H1 (cell line): ENCODE results near the gene PLXNA4. TPM values are rescaled to one million over a fixed set of nuclear protein-coding genes. Genes with fewer than 3 reads are reported as not detected.
"Not testable (repeated sequence)": the region's sequence is repeated elsewhere in the genome, so short reads cannot be mapped to it uniquely, and the experiment has no call there.

Experiments
- CTCF ChIA-PET: fragments of 300-600 bp; sonication (Branson Sonifier 250); formaldehyde crosslinking; loops from one replicate; lab custom pipeline; 2021; ENCODE audit not compliant: partially characterized antibody; lab: Charles Lee
- POLR2A ChIA-PET: fragments of 300-600 bp; sonication (Branson Sonifier 250); formaldehyde crosslinking; loops from one replicate; lab custom pipeline; 2021; ENCODE audit warnings: inconsistent platforms; ENCODE audit not compliant: partially characterized antibody; lab: Charles Lee
- DNase-seq, 2 experiments: peaks; one replicate each; pipeline versions ENCODE4 v3.0.0 to v3.0.0-alpha.2; 2010 to 2022; ENCODE audit warnings: low spot score in 2 of 2, low read depth in 1 of 2, mixed read lengths in 1 of 2
- FAIRE-seq: peaks from 2 replicates; lab custom pipeline; 2011; peaks lifted over from hg19 to GRCh38; lab: Jason Lieb, UNC
- H2AFZ ChIP-seq: 2 replicates; pipeline ENCODE4 v1.8.1; 2012; ENCODE audit warnings: low read length, inconsistent platforms
- H2AK5ac ChIP-seq: 2 replicates; pipeline ENCODE4 v1.6.1; 2013; ENCODE audit warnings: low read depth, low read length
- H2BK120ac ChIP-seq: replicated peaks from 2 replicates; pipeline ENCODE3; 2013; ENCODE audit warnings: low read depth, low read length, inconsistent platforms
- H2BK12ac ChIP-seq: 2 replicates; pipeline ENCODE4 v1.6.1; 2013; ENCODE audit warnings: low read depth, low read length
- H2BK15ac ChIP-seq: 2 replicates; pipeline ENCODE4 v1.6.1; 2013; ENCODE audit warnings: low read length
- H2BK20ac ChIP-seq: 2 replicates; pipeline ENCODE4 v1.6.1; 2013; ENCODE audit warnings: low read length
- H2BK5ac ChIP-seq: 2 replicates; pipeline ENCODE4 v1.6.1; 2013; ENCODE audit warnings: low read depth, low read length
- H3K14ac ChIP-seq: 2 replicates; pipeline ENCODE4 v1.6.1; 2013; ENCODE audit warnings: inconsistent platforms; ENCODE audit not compliant: insufficient read length
- H3K18ac ChIP-seq: 2 replicates; pipeline ENCODE4 v1.6.1; 2013; ENCODE audit warnings: low read length; ENCODE audit errors: extremely low read depth
- H3K23ac ChIP-seq: 2 replicates; pipeline ENCODE4 v1.6.1; 2013; ENCODE audit warnings: inconsistent platforms; ENCODE audit not compliant: insufficient read length
- H3K23me2 ChIP-seq: 2 replicates; pipeline ENCODE4 v1.6.1; 2013; ENCODE audit warnings: low read depth, low read length
- H3K27ac ChIP-seq: 2 replicates; pipeline ENCODE4 v1.6.1; 2011; ENCODE audit warnings: low read depth, low read length, inconsistent platforms
- H3K27me3 ChIP-seq, 4 experiments: replicated peaks in 1 of 4; 1 replicate in 1 of 4; 2 replicates in 3 of 4; pipeline versions ENCODE4 v1.6.1 to v1.8.1; 2011 to 2013; ENCODE audit warnings: low read length in 3 of 4, mild to moderate bottlenecking in 3 of 4, inconsistent platforms in 2 of 4, mixed read lengths in 2 of 4, moderate library complexity in 1 of 4; ENCODE audit not compliant: control insufficient read depth in 3 of 4, insufficient read depth in 3 of 4; ENCODE audit errors: extremely low read depth in 1 of 4
- H3K36me3 ChIP-seq, 4 experiments: 2 replicates each; pipeline versions ENCODE4 v1.6.1 to v1.8.1; 2011 to 2013; ENCODE audit warnings: mild to moderate bottlenecking in 4 of 4, low read length in 3 of 4, moderate library complexity in 2 of 4, control low read depth in 1 of 4, inconsistent platforms in 1 of 4; ENCODE audit not compliant: insufficient read depth in 4 of 4, control insufficient read depth in 2 of 4
- H3K4ac ChIP-seq: replicated peaks from 2 replicates; pipeline ENCODE3; 2013; ENCODE audit warnings: low read length, low read depth, mixed read lengths, inconsistent platforms; ENCODE audit not compliant: insufficient read length
- H3K4me1 ChIP-seq, 4 experiments: replicated peaks in 1 of 4; 1 replicate in 1 of 4; 2 replicates in 3 of 4; pipeline versions ENCODE4 v1.6.1 to v1.8.1; 2011 to 2013; ENCODE audit warnings: low read length in 3 of 4, inconsistent platforms in 2 of 4, mixed read lengths in 1 of 4; ENCODE audit not compliant: insufficient read depth in 4 of 4, control insufficient read depth in 3 of 4
- H3K4me2 ChIP-seq, 2 experiments: 2 replicates each; pipeline versions ENCODE4 v1.6.1 to v1.8.1; 2011 to 2013; ENCODE audit warnings: low read depth in 2 of 2, low read length in 2 of 2, control low read depth in 1 of 2, inconsistent platforms in 1 of 2, mild to moderate bottlenecking in 1 of 2; ENCODE audit not compliant: insufficient read depth in 1 of 2
- H3K4me3 ChIP-seq, 4 experiments: fragments of 200-600, 300-600 bp in 1 of 4; sonication (generic), shearing (Covaris generic), sonication (Bioruptor Twin) in 1 of 4; 2 replicates each; pipeline versions ENCODE4 v1.5.1 to v1.8.1; 2011 to 2016; ENCODE audit warnings: low read length in 4 of 4, low read depth in 3 of 4, control low read depth in 2 of 4, inconsistent platforms in 2 of 4, mild to moderate bottlenecking in 2 of 4, mixed read lengths in 1 of 4, moderate library complexity in 1 of 4; ENCODE audit not compliant: insufficient read depth in 2 of 4; ENCODE audit errors: extremely low read depth in 1 of 4
- H3K56ac ChIP-seq: replicated peaks from 2 replicates; pipeline ENCODE3; 2013; ENCODE audit warnings: low read depth, mild to moderate bottlenecking, mixed read lengths, low read length, inconsistent platforms; ENCODE audit not compliant: insufficient read length
- H3K79me1 ChIP-seq: 2 replicates; pipeline ENCODE4 v1.6.1; 2013; ENCODE audit warnings: low read depth, low read length, control low read depth
- H3K79me2 ChIP-seq, 2 experiments: 2 replicates each; pipeline versions ENCODE4 v1.6.1 to v1.8.1; 2012 to 2013; ENCODE audit warnings: low read length in 2 of 2, mild to moderate bottlenecking in 2 of 2, inconsistent platforms in 1 of 2; ENCODE audit not compliant: insufficient read depth in 2 of 2, control insufficient read depth in 1 of 2
- H3K9ac ChIP-seq, 4 experiments: replicated peaks in 1 of 4; 1 replicate in 1 of 4; 2 replicates in 3 of 4; pipeline versions ENCODE4 v1.6.1 to v1.8.1; 2011 to 2013; ENCODE audit warnings: low read depth in 3 of 4, low read length in 3 of 4, control low read depth in 2 of 4, mild to moderate bottlenecking in 2 of 4, moderate library complexity in 2 of 4, inconsistent platforms in 1 of 4; ENCODE audit errors: extremely low read depth in 1 of 4
- H3K9me3 ChIP-seq, 2 experiments: 2 replicates each; pipeline versions ENCODE4 v1.6.1 to v1.8.1; 2012 to 2013; ENCODE audit warnings: mild to moderate bottlenecking in 2 of 2, moderate library complexity in 2 of 2, control low read depth in 1 of 2, inconsistent platforms in 1 of 2, low read depth in 1 of 2, low read length in 1 of 2, mixed read lengths in 1 of 2; ENCODE audit not compliant: insufficient read depth in 2 of 2
- H4K20me1 ChIP-seq, 2 experiments: replicated peaks in 1 of 2; 2 replicates each; pipeline versions ENCODE3 to v1.8.1; 2011 to 2013; ENCODE audit warnings: inconsistent platforms in 2 of 2, low read length in 2 of 2, mild to moderate bottlenecking in 1 of 2; ENCODE audit not compliant: insufficient read depth in 2 of 2, control insufficient read depth in 1 of 2
- H4K5ac ChIP-seq: 2 replicates; pipeline ENCODE4 v1.6.1; 2013; ENCODE audit warnings: low read length, low read depth, mixed read lengths, inconsistent platforms; ENCODE audit not compliant: insufficient read length
- H4K8ac ChIP-seq: 2 replicates; pipeline ENCODE4 v1.8.0; 2013; ENCODE audit warnings: mild to moderate bottlenecking, moderate library complexity, low read length, inconsistent platforms; ENCODE audit not compliant: insufficient read depth; ENCODE audit errors: extremely low read depth
- H4K91ac ChIP-seq: replicated peaks from 2 replicates; pipeline ENCODE3; 2013; ENCODE audit warnings: low read length, mixed read lengths, inconsistent platforms; ENCODE audit not compliant: insufficient read length
- WGBS, 2 experiments: shearing (Covaris generic) in 1 of 2; methylation state at CpG; one replicate each; pipeline versions ENCODE4 v1.1.6 to v1.1.7; 2013 to 2015; ENCODE audit warnings: low lambda C conversion rate in 2 of 2, mixed read lengths in 2 of 2, inconsistent platforms in 1 of 2, low coverage in 1 of 2, missing lambda C conversion rate in 1 of 2; ENCODE audit not compliant: insufficient replicate concordance in 2 of 2, insufficient coverage in 1 of 2, insufficient read length in 1 of 2; ENCODE audit errors: extremely low coverage in 1 of 2, missing lambda C conversion rate in 1 of 2; 5-methylcytosine and 5-hydroxymethylcytosine counted together
- polyA plus RNA-seq, 7 experiments: library from polyadenylated mRNA; depleted of rRNA in 3 of 7; stranded (reverse) in 5 of 7; unstranded in 2 of 7; fragments of >200 nt in 5 of 7; fragments of 200-250 nt in 2 of 7; gene quantifications; 1 replicate in 5 of 7; 2 replicates in 1 of 7; 4 replicates in 1 of 7; pipeline versions ENCODE4 v1.2.1 to v1.2.3, GENCODE V29; 2011 to 2013; ENCODE audit warnings: missing spikeins in 2 of 7, mixed read lengths in 2 of 7
- total RNA-seq: library from RNA; stranded (reverse); fragmentation: NEBNext Ultra II Directional; extraction: Animal tissue kit (Norgen Biotek cat#: 25700); gene quantifications from 2 replicates; pipeline ENCODE4 v1.2.1, GENCODE V29; 2021

Gene PLXNA4
- total and polyA plus RNA-seq, 2 of the 8 experiments (the other 6 are each of a cell fraction or from before 2014, with no cell fraction given), result 0.76 to 0.79 TPM

- H3K79me1 ChIP-seq, H3K4me3 ChIP-seq, H2BK120ac ChIP-seq, DNase-seq, H3K14ac ChIP-seq, H3K36me3 ChIP-seq, H3K27me3 ChIP-seq, H3K4me2 ChIP-seq, H3K4me1 ChIP-seq, H4K91ac ChIP-seq, H3K18ac ChIP-seq, H3K23me2 ChIP-seq, H3K27ac ChIP-seq, FAIRE-seq, H3K79me2 ChIP-seq, POLR2A ChIA-PET, H3K23ac ChIP-seq, H4K20me1 ChIP-seq, H2BK5ac ChIP-seq, H2BK12ac ChIP-seq, H3K4ac ChIP-seq, H3K9ac ChIP-seq, H2BK20ac ChIP-seq, H3K9me3 ChIP-seq, H3K56ac ChIP-seq, H4K5ac ChIP-seq, H2AFZ ChIP-seq, H4K8ac ChIP-seq, H2AK5ac ChIP-seq, H2BK15ac ChIP-seq, CTCF ChIA-PET: not testable (repeated sequence)
- WGBS, 2 experiments, result 95% methylated on average over 4 of the region's 4 CpGs; no CpG with 5 or more reads in 1 of the 2 experiments
Measured at GRCh38 chr7:132390049-132390448, 186.2 kb downstream of the PLXNA4 start.
